Transverse colon (tissue), 4 donors: Measurements from ENCODE around the gene RUNX3. TPM values are rescaled to one million over a fixed set of nuclear protein-coding genes. Genes with fewer than 3 reads are reported as not detected.

ENCODE experiments used
- DNase-seq: peaks from one replicate; pipeline ENCODE4 v3.0.0-alpha.2; 2019
- H3K27ac ChIP-seq, 4 donors: fragments of 200-600 bp; sonication (generic); 2 replicates each; pipeline ENCODE4 v1.5.1; 2016 to 2018; ENCODE audit warnings: inconsistent platforms in 4 of 4
- H3K27me3 ChIP-seq: fragments of 200-600 bp; sonication (generic); 2 replicates; pipeline ENCODE4 v1.5.1; 2017; ENCODE audit warnings: inconsistent platforms
- H3K36me3 ChIP-seq, 4 donors: fragments of 200-600 bp; sonication (generic); 2 replicates each; pipeline ENCODE4 v1.5.1; 2017 to 2019; ENCODE audit warnings: inconsistent platforms in 4 of 4
- H3K4me1 ChIP-seq, 4 donors: fragments of 200-600 bp; sonication (generic); 2 replicates each; pipeline ENCODE4 v1.5.1; 2017 to 2020; ENCODE audit warnings: inconsistent platforms in 4 of 4
- H3K4me3 ChIP-seq, 4 donors: fragments of 200-600 bp; sonication (generic); 1 replicate in 1 of 4; 2 replicates in 3 of 4; pipeline versions ENCODE4 v1.5.1 to v1.6.1; 2017 to 2019; ENCODE audit warnings: inconsistent platforms in 4 of 4
- H3K9me3 ChIP-seq, 2 donors: fragments of 200-600 bp; sonication (generic); 2 replicates each; pipeline ENCODE4 v1.5.1; 2017 to 2019; ENCODE audit warnings: inconsistent platforms in 2 of 2
- CTCF ChIP-seq, 5 experiments: fragments of 200-600 bp in 3 of 5; fragments of 450-650 bp in 2 of 5; sonication (generic) in 3 of 5; IDR thresholded peaks; 1 replicate in 2 of 5; 2 replicates in 3 of 5; pipeline ENCODE4 v1.5.1; 2016 to 2017; ENCODE audit warnings: antibody characterized with exemption in 5 of 5, inconsistent platforms in 3 of 5, mild to moderate bottlenecking in 2 of 5, moderate library complexity in 1 of 5
- EP300 ChIP-seq: sonication (generic); formaldehyde crosslinking; IDR thresholded peaks from one replicate; pipeline ENCODE4 v1.6.1; 2017; ENCODE audit warnings: antibody characterized with exemption, low read depth
- POLR2A ChIP-seq: fragments of 450-650 bp; IDR thresholded peaks from one replicate; pipeline ENCODE4 v1.6.1; 2016; ENCODE audit warnings: antibody characterized with exemption, mild to moderate bottlenecking, moderate library complexity
- POLR2AphosphoS5 ChIP-seq, 3 donors: sonication (generic); formaldehyde crosslinking; IDR thresholded peaks; one replicate each; pipeline ENCODE4 v1.6.1; 2016; ENCODE audit warnings: antibody characterized with exemption in 3 of 3
- WGBS, 2 donors: methylation state at CpG; one replicate each; pipeline ENCODE4 v1.1.5; 2018; ENCODE audit warnings: low coverage in 1 of 2; 5-methylcytosine and 5-hydroxymethylcytosine counted together
- in situ Hi-C, 4 donors: fragments of 200-750 bp; cut with MboI; loops; one replicate each; pipeline versions ENCODE4 v1.15.0 to v1.15.1; 2017; ENCODE audit warnings: low sequenced_read_pairs in 3 of 4, low pct_ligation_motif_present in 1 of 4, low pct_unique_long_range_greater_than_20kb in 1 of 4
- intact Hi-C: fragments of 100-400 bp; cut with DNase I; formaldehyde crosslinking; loops from one replicate; pipeline ENCODE4 v1.15.1; 2023; ENCODE audit warnings: low total_unique reads
- total RNA-seq, 4 donors: library from RNA; depleted of rRNA; stranded (reverse); fragments of >200 nt; gene quantifications; one replicate each; pipeline ENCODE4 v1.1.0, GENCODE V29; 2016

The RUNX3 gene
- total RNA-seq, 4 donors from 2014 or later: 1.5 to 4.8 (median 3.4) TPM

GRCh38 chr1:24960071-24960801 is 30.2 kb upstream of the RUNX3 start:
- 88 to 92% methylated on average over 2 to 11 of the region's 11 CpGs for WGBS, 2 donors
- intact Hi-C loops: no loop called here
- Histone ChIP-seq H3K4me3 (no peak overlapping the region), H3K4me1 (no peaks in the 10 kb centered on the region), H3K36me3 (no peaks in the 10 kb centered on the region), H3K9me3 (no peaks in the 10 kb centered on the region), H3K27ac (no peak overlapping the region), H3K27me3 (no peaks in the 10 kb centered on the region)
- no peak for TF ChIP-seq CTCF (IDR thresholded peaks at IDR 0.05)
- no peak for TF ChIP-seq EP300
- no peak for TF ChIP-seq POLR2A
- no peak for TF ChIP-seq POLR2AphosphoS5 (IDR thresholded peaks at IDR 0.05)
- in situ Hi-C loops: no loop called here
- DNase-seq: no peak

- WGBS, 2 donors: 79 to 96% methylated on average over 4 to 8 of the region's 8 CpGs
- H3K4me1 ChIP-seq: no peaks in the 10 kb centered on the region
- no peak overlapping the region for H3K4me3 ChIP-seq
- TF ChIP-seq POLR2AphosphoS5 (IDR thresholded peaks at IDR 0.05): no peak
- no peak for TF ChIP-seq POLR2A
- no peak for TF ChIP-seq CTCF (IDR thresholded peaks at IDR 0.05)
- no peak for TF ChIP-seq EP300
- H3K36me3 ChIP-seq: no peaks in the 10 kb centered on the region
- in situ Hi-C loops: no loop called here
- no peaks in the 10 kb centered on the region for H3K27me3 ChIP-seq
- intact Hi-C loops: no loop called here
- DNase-seq: no peak
- H3K27ac ChIP-seq: no peak overlapping the region
- no peaks in the 10 kb centered on the region for H3K9me3 ChIP-seq
Observed at GRCh38 chr1:24959623-24959975, 29.5 kb upstream of the RUNX3 start.

- in situ Hi-C loops: no loop called here
- TF ChIP-seq CTCF (IDR thresholded peaks at IDR 0.05): no peak
- TF ChIP-seq POLR2A: no peak
- TF ChIP-seq POLR2AphosphoS5 (IDR thresholded peaks at IDR 0.05): no peak
Observed at GRCh38 chr1:24958766-24959622, 28.9 kb upstream of the RUNX3 start.

GRCh38 chr1:24957808-24958752 is 28.0 kb upstream of the RUNX3 start:
- TF ChIP-seq CTCF (IDR thresholded peaks at IDR 0.05): no peak
- TF ChIP-seq EP300: no peak
- TF ChIP-seq POLR2AphosphoS5 (IDR thresholded peaks at IDR 0.05): no peak
- TF ChIP-seq POLR2A: no peak
- Histone ChIP-seq H3K36me3 (no peaks in the 10 kb centered on the region), H3K27me3 (no peaks in the 10 kb centered on the region), H3K4me1 (no peaks in the 10 kb centered on the region), H3K27ac (no peak overlapping the region), H3K9me3 (no peaks in the 10 kb centered on the region), H3K4me3 (no peak overlapping the region)
- 88% methylated on average over 16 of the region's 16 CpGs; no CpG with 5 or more reads in 1 of the 2 donors for WGBS, 2 donors
- no peak for DNase-seq
- intact Hi-C loops (no loop called here), in situ Hi-C loops (no loop called here)

More at GRCh38 chr1:24958766-24959622, 28.9 kb upstream of the RUNX3 start:
- Histone ChIP-seq H3K36me3 (no peaks in the 10 kb centered on the region), H3K27me3 (no peaks in the 10 kb centered on the region), H3K4me3 (no peak overlapping the region), H3K27ac (no peak overlapping the region), H3K4me1 (no peaks in the 10 kb centered on the region), H3K9me3 (no peaks in the 10 kb centered on the region)
- no peak for DNase-seq
- 87 to 94% methylated on average over 3 to 23 of the region's 23 CpGs for WGBS, 2 donors
- intact Hi-C loops: no loop called here
